HG03460 (cell line): ENCODE results near the gene GATAD2A.
"Not testable (repeated sequence)": the region's sequence is repeated elsewhere in the genome, so short reads cannot be mapped to it uniquely, and the experiment has no call there.

ENCODE experiments used
- ATAC-seq: cut with Tn5 transposase; IDR thresholded peaks from one replicate; pipeline ENCODE4 v1.9.1; 2021; ENCODE audit not compliant: unreplicated experiment

GATAD2A gene

DNA sequence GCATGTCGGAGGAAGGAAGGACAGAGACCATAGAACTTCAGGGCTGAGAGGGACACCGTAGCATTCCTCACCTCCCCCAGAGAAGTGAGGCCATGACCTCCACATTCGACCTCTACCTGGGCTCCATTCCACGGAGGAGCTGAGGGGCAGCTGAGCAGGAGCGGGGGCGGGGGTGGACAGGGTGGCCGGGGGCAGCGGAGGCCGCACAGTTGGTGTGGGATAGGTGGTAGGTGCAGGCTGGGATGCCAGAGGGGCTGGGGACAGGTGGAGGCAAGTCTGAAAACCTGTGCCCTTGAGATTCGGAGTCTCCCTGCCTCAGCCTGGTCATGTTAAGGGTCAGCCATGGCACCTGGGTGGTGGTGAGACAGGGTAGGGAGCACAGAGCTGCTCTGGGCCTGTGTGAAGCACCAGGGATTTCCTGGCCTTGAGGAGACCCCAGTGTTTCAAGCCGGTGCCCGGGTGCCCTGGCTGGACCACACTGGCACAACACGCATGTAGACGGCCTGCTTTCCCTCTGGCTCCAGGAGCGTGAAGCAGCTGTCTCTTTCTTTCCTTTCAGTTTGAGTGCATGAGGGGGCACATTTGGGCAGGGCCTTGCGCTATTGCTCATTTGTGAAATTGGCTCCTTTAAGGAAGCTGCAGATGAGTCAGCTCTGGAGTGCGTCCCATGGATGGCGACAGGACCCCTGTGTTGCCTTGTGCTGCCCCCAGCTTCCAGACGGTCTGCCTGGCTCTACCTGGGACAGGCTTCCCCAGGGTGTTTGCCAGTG lies 58.1 kb downstream of the GATAD2A start:
- no peak for ATAC-seq

DNA sequence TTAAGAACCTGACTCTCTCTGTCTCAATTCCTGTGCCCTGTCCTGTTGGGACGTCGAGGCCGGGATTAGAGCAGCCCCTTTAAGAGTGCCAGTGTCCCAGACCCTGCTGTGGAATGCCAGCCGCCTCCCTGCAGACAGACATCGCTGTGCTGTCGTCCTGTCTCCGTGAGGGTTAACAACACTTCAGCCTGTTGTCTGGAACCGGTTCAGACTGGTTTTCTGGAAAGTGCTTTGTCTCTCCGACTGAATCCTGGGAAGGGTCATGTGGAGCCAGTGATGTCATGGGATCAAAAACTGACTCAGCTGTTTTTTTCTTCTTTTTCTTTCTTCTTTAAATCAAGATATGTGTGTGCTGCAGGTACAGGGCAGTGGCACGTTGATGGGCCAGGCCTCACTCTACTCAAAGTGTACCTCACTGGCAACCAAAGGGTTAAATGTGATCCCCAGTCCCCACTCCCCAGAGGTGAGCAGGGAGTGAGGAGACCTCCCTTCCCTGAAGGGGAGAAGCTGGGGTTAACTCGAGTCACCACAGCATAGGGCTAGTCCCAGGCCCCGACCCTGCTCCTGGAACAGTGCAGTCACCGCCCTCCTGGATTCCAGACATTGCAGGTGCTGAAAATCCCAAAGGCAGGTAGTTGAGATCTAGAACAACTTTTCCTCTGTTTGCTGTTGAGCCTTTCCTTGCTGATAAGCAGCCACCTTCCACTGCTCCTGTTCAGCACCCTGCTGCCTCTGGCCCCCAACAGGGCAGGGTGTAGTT lies 59.0 kb downstream of the GATAD2A start:
- ATAC-seq: no peak

DNA sequence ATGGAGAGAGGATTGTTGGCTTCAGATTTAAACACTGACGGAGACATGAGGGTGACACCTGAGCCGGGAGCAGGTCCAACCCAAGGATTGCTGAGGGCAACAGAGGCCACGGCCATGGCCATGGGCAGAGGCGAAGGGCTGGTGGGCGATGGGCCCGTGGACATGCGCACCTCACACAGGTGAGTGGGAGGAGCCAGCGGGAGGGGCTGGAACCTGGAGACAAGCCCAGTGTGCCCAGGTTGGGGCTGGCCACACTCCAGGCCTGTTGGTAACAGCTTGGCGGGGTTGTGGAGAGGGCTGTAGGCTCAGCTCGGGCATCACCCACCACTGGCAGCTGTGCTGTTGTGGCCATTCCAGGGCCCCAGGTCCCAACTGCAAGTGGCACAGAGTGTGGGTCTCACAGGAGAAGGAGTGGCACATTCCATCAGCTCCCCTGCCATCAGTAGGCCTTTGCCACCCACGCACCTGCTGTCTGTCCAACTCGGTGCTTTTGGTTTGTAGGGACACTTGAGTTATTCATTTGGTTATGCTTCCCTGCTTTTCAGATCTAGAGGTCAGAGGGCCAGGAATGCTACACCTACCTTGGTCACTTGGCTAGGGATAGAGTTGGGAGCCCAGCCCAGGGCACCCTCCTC lies 60.1 kb downstream of the GATAD2A start:
- ATAC-seq: no peak

DNA sequence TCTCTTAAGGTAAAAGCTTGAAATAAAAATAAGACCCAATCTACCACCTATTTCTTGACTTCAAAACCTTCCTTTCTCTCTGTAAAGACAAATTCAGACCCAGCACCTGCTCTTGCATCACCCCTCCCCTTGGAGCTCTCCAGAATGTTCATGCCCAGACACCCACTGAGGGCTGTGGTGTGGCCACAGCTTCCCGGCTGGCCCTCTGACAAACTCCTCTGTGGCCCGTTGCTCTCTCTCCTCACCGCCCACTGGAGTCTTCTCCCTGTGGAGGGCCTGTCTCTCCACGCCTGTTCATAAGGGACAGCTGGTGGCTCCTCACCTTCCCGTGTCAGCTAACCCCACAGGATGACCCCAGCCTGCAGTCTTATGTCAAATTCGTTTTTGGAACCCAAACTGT lies 60.7 kb downstream of the GATAD2A start:
- ATAC-seq: no peak

DNA sequence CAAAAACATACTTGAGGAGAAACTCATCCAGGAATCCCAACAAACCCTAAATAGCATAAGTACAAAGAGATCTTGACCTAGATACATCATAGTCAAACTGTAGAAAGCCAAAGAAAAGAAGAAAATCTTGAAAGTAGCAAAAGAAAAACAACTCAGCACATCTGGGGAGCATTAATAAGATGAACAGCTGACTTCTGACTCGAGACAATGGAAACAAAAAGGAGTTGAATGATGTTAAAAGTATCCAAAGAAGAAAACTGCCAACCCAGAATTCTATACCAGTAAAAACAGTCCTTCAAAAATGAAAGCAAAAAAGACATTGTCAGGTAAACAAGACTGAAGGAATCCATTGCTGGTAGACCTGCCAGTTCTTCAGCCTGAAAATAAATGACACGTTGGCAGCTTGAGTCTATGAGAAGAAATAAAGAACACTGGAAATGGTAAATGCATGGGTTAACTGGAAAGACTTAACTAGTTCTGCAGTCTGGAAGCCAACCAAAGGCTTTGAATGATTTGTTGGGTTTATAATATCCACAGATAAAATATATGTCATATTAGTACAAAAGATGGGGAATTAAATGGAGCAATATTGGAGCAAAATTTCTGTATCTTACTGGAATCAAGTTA lies 63.1 kb downstream of the GATAD2A start:
- no peak for ATAC-seq

DNA sequence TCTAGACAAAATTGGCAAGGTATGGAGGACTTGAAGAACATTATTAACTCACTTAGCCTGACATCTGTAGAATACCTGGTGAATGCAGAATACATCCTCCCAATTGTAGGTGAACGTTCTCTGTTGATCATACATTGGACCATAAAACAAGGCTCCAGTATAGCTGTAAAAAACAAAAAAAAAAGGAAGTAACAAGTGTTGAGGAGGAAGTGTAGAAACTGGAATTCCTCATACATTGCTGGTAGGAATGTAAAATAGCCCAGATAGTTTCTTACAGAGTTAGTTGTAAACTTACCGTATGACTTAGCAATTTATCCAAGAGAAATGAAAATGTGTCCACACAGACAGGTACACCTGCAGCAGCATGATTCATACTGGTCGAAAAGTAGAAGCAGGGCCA lies 65.1 kb downstream of the GATAD2A start:
- no peak for ATAC-seq

DNA sequence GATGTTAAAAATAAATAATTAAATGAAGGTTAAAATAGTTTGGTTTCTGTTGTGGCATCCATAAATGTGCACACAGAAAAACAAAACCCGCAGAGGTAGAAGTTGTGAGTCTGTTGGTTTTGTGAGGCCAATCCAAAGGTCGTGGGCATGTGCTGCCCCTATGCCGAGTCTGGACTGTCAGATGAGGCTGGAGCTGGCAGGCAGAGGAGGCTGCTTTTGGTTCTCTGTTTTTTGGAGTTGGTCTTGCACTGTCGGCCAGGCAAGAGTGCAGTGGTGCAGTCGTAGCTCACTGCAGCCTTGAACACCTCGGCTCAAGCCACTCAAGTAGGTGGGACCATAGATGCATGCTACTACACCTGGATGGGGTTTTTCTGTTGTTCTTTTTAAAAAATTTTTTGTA lies 66.2 kb downstream of the GATAD2A start:
- ATAC-seq: no peak

DNA sequence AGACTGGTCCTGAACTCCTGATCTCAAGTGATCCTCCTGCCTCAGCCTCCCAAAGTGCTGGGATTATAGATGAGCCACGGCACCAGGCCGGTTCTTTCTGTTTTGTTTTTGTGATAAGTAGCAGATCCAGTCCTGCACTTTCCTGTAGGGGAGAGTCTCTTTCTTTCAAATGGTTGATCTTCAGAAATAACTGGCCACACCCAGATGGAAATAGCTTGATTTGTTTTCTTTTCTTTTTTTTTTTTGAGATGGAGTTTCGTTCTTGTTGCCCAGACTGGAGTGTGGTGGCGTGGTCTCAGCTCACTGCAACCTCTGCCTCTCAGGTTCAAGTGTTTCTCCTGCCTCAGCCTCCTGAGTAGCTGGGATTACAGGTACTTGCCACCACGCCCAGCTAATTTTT lies 66.6 kb downstream of the GATAD2A start:
- not testable (repeated sequence) for ATAC-seq

DNA sequence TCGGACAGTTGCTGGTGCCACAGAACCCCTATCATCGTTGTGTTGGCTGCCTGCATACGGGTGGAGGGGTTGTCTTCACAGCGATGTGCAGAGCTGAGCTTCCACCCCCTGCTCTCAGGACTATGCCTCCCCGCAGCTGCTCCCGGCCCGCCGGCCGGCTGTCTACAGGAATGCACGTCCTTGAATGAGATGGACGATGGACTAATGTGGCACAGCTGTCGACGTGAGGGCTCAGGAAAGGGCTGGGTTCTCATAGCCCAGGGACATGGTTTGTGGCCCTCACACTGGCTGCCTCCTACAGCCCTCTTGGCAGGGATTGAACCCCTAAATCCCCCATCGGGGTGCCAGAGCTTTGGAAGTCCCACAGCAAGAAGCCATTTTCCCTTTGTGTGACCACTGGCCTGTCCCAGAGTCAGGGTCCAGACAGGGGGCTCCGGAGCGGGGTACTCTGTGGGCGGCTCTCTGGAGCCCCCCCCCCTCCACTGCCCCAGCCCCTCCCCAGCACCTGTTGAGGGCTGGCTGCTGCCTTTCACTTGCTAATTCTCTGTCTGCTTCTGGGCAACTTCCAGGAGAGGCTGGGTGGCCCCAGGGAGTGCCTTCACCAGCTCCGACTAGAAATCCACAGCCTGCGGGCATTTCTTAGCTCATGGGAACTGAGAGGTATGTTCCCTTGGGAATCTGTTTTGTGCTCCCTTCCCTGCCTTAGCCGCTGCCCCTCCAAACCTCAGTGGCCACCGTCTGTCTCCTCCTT lies 69.7 kb downstream of the GATAD2A start:
- ATAC-seq: no peak

DNA sequence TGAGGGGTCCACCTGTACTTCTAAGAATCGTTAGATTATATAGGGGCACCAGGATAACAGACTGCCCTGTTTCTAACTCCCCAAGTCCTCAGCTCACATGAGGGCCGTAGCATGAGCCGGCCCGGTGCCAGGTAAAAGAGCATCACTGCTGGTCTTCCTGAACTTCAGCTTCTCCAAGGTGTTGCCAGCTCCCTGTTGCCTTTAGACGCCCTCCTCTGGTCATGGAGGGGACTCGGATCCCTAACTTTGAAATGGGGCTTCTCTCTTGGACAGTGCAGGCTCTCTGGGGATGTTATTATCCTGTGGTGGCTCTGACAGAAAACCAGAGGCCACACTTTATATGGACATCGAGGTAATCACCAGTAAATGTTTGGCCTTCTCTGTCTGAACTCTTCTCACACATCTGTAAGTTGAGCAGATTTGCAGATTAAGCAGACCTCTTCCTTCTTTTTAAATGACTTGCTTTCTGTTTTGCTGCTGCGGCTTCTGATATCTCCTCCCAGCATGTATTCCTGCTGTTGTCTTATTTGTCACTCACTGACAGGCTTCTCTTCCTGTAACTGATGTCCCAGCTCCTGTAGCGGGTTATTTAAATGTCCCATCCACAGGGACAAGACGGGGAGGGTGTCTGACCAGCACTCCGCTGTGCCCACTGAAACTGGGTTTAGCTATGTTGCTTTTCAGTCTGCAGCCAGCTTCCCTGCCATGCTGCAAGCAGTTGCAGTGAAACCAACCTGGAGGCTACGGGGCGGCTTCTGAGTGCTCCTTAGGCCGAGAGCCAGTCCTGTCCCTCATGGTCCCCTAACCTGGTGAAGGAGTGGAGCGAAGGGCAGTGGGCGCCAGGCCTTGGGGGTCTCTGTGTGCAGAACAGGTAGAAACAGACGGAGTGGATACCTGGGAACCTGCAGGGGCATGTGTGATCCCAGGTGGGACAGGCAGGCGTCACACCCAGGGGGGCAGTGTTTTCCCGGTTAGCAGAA lies 70.7 kb downstream of the GATAD2A start:
- no peak for ATAC-seq

DNA sequence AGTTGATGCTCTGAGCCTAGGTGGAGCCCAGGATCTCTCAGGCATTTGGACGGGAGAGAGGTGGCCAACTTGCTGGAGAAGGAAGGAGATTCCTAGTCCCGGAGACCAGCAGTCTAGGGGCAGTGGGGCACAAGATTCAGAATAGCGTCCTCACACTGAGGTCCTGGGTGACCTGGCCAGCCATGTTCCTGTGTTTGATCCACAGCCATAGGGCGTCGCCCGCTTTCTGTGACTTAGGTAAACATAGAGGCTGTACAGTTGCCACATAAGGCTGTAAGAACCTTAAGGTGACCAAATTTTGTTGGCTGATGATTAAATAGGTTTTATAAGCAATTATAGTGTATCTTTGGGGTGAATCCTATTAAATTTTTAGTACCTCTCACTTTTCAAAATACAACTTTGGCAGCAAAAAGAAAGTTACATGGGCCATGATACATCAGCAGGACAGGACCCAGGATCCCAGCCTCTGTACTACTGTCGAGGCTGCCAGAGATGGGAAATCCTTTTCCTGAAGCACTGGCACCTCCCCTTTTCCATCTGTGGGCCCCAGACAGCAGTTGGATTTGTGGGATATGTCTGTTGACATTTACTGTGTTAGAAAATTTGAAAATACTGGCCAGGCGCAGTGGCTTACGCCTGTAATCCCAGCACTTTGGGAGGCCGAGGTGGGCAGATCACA lies 72.4 kb downstream of the GATAD2A start:
- ATAC-seq: no peak

DNA sequence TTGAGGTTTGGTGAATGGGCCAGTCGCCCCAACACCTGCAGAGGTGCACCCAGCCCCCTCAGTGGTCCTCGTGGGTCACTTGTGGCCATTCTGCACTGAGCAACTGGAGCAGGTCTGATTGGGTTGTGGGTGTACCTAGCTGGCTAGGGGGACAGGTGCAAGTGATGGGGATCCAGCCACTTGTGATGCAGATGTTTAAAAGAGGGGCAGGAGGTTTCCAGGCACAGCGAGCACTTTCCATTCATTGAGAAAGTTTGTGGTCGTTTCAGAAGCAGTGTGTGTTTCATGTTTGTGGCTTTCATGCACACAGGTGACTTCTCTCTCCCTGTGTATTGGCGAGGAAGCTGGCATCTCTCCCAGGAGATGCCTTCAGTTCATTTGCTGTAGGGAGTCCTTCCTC lies 75.2 kb downstream of the GATAD2A start:
- ATAC-seq: no peak

DNA sequence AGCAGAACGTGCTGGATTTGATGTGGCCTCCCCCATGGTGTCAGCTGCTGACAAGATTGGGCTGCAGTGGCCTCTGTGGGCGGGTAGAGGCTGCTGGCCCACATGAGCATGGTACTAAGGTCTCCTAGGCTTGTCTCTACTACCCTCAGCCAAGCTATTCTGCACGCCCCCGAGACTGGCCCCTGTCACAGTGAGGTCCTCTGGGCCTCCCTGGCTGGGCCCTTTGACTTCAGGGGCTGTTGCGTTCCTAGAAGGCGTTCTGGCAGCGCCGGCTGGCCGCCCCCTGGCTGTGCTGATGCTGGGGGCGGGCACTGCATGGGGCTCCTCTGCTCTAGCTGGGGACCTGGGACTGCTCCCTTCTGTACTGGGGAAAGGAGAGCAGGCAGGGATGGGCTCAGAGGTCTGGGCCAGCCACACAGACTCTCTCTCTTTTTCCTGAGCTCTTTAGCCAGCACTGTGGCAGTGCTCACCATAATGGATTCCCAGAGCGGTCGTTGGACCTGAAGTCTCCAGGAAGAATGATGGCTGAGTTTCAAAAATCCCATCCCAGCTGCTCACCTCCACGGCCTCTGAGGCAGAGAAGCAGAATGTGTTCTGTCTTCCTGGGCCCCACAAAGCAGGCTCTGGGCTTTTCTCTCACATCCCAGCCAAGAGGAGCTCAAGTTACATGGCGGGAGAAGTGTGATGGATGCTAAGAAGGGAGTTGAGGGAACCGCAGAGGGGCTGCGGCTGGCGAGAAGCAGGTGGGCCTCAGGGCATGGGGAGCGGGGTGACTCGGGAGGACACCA lies 77.5 kb downstream of the GATAD2A start:
- no peak for ATAC-seq

DNA sequence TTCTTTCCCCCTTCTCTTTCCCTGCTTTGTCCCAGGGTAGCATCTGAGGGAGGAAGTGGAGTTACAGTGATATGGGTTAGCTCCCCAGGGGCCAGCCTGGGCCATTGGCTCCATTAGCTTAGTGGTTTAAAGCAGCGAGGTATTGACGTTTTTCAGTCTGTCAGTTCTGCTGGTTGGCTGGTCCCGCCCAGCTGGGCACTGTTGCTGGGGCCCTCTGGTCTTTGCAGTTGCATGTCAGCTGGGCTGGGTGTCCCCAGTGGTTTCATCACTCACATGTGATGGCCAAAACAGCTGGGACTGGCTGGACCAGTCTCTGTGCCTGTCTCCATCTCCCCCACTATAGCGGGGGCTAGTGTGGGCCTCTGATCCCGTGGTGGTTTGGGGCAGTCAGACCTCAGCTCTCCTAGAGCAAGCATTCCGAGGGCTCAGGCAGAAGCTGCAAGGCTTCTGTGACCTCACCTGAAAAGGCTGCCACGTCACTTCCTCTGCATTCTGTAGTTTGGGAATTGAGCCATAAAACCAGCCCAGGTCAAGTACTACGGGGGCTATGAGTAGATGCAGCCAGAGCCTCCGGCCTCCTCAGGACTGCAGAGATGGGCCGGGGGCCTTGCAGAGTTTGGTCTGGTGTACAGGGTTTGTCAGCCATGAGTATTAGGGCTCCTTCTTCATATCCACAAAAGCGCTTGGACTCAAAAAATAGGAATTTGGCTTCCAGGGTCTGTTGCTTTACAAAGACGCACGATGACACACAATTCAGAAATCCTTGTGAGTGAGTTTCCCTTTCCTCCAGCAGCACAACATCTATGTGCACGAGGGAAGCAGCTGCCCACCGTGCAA lies 79.9 kb downstream of the GATAD2A start:
- ATAC-seq: no peak

DNA sequence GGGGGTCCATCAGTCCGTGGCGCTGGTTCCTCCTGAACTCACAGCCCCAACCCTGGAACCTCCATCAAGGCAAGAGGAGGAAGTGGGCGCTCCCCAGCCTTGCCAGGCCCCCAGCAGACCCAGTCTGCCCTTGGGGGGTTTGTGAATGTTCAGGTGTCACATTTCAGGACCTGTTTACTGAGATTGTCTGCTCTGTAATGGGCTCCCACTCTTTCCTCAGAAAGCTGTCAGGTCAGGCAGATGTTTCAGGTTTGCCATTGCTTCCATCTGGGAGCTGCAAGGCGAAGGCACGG lies 80.5 kb downstream of the GATAD2A start:
- no peak for ATAC-seq

DNA sequence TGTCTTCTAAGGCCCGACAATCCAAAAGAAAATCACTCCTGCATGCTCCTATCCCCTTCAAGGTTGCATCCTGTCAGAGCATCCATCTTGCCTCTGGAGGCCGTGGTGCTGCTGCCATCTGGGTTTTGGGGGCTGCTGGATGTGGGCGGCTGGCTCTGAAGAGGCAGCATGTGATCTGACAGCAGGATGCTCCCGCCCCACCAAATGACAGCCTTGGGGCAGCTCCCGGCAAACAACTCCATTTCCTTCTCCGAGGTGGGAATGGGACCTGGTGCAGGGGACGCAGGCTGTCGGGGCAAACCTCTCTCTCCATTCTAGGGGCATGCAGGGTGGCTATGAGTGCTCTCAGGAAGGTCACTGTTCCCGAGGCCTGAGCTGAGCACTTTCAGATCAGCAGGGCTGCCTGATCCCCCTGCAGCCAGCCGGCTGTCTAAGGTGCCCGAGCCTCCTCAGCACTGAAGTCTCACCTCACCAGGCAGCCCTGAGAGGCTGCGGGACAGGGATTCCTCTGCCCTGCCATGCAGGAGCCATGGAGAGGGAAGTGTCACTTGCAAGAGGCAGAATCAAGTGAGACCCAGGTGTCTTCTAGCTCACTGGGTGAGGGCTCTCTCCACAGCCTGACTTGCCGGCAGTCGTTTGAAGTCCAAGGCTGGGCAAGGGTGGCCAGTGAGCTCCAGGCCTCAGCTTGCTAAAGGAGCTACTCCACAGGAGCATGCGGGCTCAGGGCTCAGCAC lies 81.0 kb downstream of the GATAD2A start:
- no peak for ATAC-seq
